ENCODE measurements around the gene FBXO31.

DNA sequence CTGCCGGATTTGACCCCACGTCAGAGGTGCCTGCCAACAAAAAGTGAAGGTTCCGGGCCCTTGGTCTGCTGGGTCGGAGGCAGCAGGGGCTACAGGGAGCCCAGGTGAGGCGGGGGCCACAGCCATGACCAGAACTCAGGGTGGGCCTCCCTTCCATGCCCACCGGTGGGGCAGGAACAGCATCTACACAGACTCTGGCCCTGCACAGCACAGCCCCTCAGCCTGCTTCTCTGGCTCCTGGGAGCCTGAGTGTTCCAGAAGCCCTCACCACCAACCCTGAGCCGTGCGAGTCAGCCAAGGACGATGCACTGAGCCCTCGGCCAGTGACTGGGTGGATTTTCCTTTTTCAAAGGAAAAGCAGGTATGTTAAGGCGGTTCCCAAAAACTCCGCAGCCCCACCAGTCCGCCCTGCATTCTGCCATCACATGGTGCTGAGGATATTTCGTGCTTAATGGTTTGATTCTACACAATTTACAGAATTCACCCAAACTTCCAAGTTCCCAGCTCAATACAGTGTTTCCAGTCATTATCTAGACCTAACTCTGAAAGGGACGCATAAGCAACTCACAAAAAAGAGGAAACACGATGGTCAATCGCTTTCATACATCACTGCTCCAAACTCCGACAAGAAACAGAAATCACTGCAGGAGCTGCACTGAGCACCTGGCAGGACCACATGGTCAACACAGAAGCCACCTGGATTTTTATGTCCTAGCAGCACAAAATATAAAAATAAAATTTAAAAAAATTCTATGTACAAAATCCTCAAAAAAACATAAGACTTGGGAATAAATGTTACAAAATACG is 46.9 kb downstream of the FBXO31 start:
- no peak for TF ChIP-seq POLR2AphosphoS5 (IDR thresholded peaks at IDR 0.05; ENCODE audit: low read depth, low read length)
- no peak for TF ChIP-seq POLR2A (IDR thresholded peaks at IDR 0.05; ENCODE audit: low read depth, low read length)

Measured in GM12892 (cell line).